ENCODE data around the gene TREX2.

Gene TREX2

DNA sequence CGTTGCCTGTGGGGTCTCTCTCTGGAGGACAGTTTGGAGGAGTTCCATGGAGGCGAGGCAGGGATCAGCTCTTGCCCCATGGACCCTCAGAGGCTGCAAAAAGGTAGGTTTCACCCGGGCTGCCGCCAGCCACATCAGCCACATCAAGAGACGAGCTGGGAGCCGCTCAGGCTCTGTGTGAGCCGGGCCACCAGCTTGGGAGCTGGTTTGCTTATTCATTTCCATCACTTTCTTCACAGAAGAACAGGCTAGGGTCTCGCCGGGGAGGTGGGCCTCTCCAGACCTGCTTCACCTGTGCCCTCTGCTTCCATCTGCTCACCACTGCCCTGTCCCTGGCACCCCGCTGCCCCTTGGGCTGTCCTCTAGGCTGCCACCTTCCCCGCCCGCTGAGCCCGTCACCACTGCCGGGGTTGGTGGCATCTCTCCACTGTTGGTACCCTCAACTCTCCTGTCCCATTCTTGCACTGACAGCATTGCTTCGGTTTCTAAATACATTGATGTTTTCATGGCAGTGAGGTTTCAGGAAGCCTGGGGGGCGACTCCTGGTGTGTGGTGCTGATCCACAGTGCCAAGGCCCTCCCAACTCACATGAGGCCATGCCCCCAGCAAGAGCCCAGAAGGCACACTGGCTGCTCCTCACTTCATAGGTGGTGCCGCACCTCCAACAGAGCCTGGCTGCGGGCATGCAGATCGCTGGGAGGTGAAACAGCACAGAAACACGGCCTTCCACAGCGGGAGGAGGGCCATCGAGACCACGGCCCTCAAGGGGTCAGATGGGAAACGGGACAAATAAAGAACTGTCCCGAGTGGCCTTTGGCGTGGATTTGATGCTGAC is 4.5 kb upstream of the TREX2 start:
- Histone ChIP-seq H3K79me1 (ENCODE audit: low read length) (no peaks in the 10 kb centered on the region), H3K9ac (ENCODE audit: low read length) (no peak overlapping the region), H4K8ac (ENCODE audit: low read depth, low read length) (no peak overlapping the region), H2BK15ac (replicated peaks; ENCODE audit: low read depth) (no peak overlapping the region), H2AK5ac (ENCODE audit: low read length) (no peak overlapping the region), H2BK5ac (ENCODE audit: low read length) (no peak overlapping the region), H3K18ac (ENCODE audit: low read length) (no peak overlapping the region), H3K4me2 (ENCODE audit: low read length) (no peak overlapping the region), H3K27ac (ENCODE audit: low read depth, low read length) (no peak overlapping the region), H3K4ac (ENCODE audit: low read depth, low read length) (no peak overlapping the region), H3K4me3 (ENCODE audit: low read length) (no peak overlapping the region), H3K79me2 (ENCODE audit: control insufficient read depth, insufficient read depth, low read length) (no peaks in the 10 kb centered on the region), H3K56ac (ENCODE audit: low read length) (no peak overlapping the region), H4K5ac (ENCODE audit: low read length) (no peak overlapping the region), H3K36me3 (ENCODE audit: control insufficient read depth, insufficient read depth, low read length) (no peaks in the 10 kb centered on the region), H3K4me1 (ENCODE audit: control insufficient read depth, low read depth, low read length) (no peaks in the 10 kb centered on the region), H2BK120ac (ENCODE audit: low read depth, low read length) (no peak overlapping the region), H3K27me3 (ENCODE audit: insufficient read depth, low read length, poor library complexity) (no peaks in the 10 kb centered on the region), H3K23ac (ENCODE audit: low read length) (no peak overlapping the region)
- DNase-seq, result no peak
- no CpG with 5 or more reads among the region's 26 CpGs for WGBS (ENCODE audit: extremely low coverage, insufficient coverage, low lambda C conversion rate)

DNA sequence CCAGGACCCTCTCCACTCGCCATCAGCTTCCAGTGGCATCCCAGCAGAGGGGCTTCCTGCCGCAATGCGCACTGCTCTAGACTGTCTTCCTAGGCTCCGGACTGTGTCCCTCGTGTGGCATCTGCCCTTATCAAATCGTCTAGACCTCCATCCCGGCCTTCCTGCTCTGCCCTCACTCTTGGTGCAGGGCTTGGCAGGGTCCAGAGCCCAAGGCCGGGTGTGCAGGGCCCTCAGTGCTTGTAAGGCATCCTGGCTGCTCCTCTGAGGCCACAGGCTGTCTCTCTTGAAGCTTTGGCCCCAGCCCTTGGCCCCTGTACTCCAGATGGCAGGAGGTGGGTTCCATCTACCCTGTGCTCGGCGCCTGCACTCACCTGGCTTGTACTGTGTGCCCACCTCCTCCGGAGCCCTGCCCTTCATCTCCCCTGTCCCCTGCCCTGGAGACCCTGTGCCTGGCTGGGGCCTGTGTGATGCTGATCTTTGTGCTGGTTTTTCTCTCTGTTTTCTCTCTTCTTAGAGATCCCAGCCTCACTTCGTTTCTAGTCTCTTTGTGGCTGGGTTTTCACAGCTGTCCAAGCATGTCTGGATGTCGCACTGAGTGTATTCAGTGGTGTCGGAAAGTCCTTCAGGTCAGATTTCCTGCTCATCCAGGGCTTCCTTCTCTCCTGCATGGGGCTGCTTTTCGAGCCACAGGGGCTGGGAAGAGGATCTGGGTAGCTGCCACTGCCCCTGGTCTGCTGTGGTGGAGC is 3.7 kb upstream of the TREX2 start:
- H3K79me1 ChIP-seq (ENCODE audit: low read length), result no peaks in the 10 kb centered on the region
- no peaks in the 10 kb centered on the region for H3K27me3 ChIP-seq (ENCODE audit: insufficient read depth, low read length, poor library complexity)
- no peak overlapping the region for H3K18ac ChIP-seq (ENCODE audit: low read length)
- H3K27ac ChIP-seq (ENCODE audit: low read depth, low read length), result no peak overlapping the region
- no peak overlapping the region for H3K9ac ChIP-seq (ENCODE audit: low read length)
- H3K4me1 ChIP-seq (ENCODE audit: control insufficient read depth, low read depth, low read length), result no peaks in the 10 kb centered on the region
- H3K56ac ChIP-seq (ENCODE audit: low read length), result no peak overlapping the region
- H3K4ac ChIP-seq (ENCODE audit: low read depth, low read length), result no peak overlapping the region
- no peak overlapping the region for H4K8ac ChIP-seq (ENCODE audit: low read depth, low read length)
- no peak overlapping the region for H3K4me2 ChIP-seq (ENCODE audit: low read length)
- H3K79me2 ChIP-seq (ENCODE audit: control insufficient read depth, insufficient read depth, low read length), result no peaks in the 10 kb centered on the region
- no peaks in the 10 kb centered on the region for H3K36me3 ChIP-seq (ENCODE audit: control insufficient read depth, insufficient read depth, low read length)
- H2BK15ac ChIP-seq (replicated peaks; ENCODE audit: low read depth), result no peak overlapping the region
- WGBS (ENCODE audit: extremely low coverage, insufficient coverage, low lambda C conversion rate), result no CpG with 5 or more reads among the region's 15 CpGs
- H3K4me3 ChIP-seq (ENCODE audit: low read length), result no peak overlapping the region
- no peak overlapping the region for H4K5ac ChIP-seq (ENCODE audit: low read length)
- DNase-seq, result no peak
- no peak overlapping the region for H3K23ac ChIP-seq (ENCODE audit: low read length)
- H2AK5ac ChIP-seq (ENCODE audit: low read length), result no peak overlapping the region
- H2BK5ac ChIP-seq (ENCODE audit: low read length), result no peak overlapping the region
- H2BK120ac ChIP-seq (ENCODE audit: low read depth, low read length), result no peak overlapping the region

DNA sequence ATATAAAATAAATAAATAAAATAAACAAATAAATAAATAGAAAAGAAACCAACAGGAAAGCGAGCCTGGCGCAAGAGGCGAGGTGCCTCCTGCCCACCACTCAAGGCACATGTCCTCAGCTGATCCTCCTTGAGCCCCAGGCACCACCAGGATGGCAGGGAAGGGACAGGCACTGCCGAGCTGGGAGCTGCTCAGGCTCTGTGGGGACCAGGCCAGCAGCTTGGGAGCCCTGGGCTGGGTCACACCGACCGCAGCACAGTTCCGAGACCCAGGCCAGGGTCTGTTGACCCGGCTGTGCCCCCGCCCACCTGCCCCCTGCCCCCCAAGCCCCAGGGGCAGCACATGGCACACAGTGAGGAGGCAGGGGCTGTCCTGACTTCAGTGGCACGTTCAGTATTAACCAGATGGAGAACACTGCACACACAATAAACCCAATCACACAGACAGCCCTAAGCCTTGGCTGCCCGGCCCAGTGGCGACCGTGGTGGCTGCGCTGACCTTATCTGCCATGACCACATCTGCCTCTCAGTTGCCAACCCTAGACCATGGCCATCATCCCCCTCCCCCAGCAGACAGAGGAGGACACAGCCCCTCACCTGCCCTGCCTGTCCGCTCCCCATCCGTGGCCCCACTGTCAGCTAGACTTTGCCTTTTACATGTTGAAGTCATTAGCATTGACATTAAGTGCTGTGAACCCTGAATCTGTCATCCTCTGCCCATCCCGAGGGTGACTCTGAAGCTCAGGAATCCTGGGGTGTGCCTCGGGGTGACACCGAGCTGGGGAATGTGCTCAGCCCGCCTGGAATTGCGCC is 2.9 kb upstream of the TREX2 start:
- no peak overlapping the region for H3K56ac ChIP-seq (ENCODE audit: low read length)
- DNase-seq, result no peak
- H3K4ac ChIP-seq (ENCODE audit: low read depth, low read length), result no peak overlapping the region
- H2AK5ac ChIP-seq (ENCODE audit: low read length), result no peak overlapping the region
- no peak overlapping the region for H3K4me2 ChIP-seq (ENCODE audit: low read length)
- no peaks in the 10 kb centered on the region for H3K4me1 ChIP-seq (ENCODE audit: control insufficient read depth, low read depth, low read length)
- no peak overlapping the region for H3K27ac ChIP-seq (ENCODE audit: low read depth, low read length)
- no peak overlapping the region for H2BK120ac ChIP-seq (ENCODE audit: low read depth, low read length)
- H3K4me3 ChIP-seq (ENCODE audit: low read length), result no peak overlapping the region
- no peak overlapping the region for H4K5ac ChIP-seq (ENCODE audit: low read length)
- H4K8ac ChIP-seq (ENCODE audit: low read depth, low read length), result no peak overlapping the region
- no peaks in the 10 kb centered on the region for H3K79me1 ChIP-seq (ENCODE audit: low read length)
- H3K18ac ChIP-seq (ENCODE audit: low read length), result no peak overlapping the region
- H3K36me3 ChIP-seq (ENCODE audit: control insufficient read depth, insufficient read depth, low read length), result no peaks in the 10 kb centered on the region
- H2BK5ac ChIP-seq (ENCODE audit: low read length), result no peak overlapping the region
- no peak overlapping the region for H3K9ac ChIP-seq (ENCODE audit: low read length)
- no peaks in the 10 kb centered on the region for H3K27me3 ChIP-seq (ENCODE audit: insufficient read depth, low read length, poor library complexity)
- no peak overlapping the region for H3K23ac ChIP-seq (ENCODE audit: low read length)
- WGBS (ENCODE audit: extremely low coverage, insufficient coverage, low lambda C conversion rate), result no CpG with 5 or more reads among the region's 21 CpGs
- no peaks in the 10 kb centered on the region for H3K79me2 ChIP-seq (ENCODE audit: control insufficient read depth, insufficient read depth, low read length)
- H2BK15ac ChIP-seq (replicated peaks; ENCODE audit: low read depth), result no peak overlapping the region

DNA sequence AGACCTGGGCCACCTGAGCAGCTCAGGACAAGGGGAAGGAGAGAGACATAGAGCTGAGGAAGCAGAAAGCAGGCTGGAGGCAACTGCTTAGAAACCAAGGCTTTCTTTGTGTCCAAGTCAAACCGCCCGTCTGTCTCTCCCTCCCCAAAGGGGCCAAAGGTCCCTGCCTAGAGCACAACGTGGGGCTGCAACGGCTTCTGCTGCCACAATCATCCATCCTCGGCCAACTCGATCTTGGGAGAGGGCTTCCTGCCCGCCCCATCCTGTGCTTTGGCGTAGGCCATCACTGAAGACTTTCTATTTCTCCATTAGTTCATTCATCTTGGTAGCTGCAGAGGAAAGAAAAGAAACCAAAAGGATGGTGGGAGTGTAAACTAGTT is 1.7 kb upstream of the TREX2 start:
- H2BK5ac ChIP-seq (ENCODE audit: low read length), result no peak overlapping the region
- H3K4me2 ChIP-seq (ENCODE audit: low read length), result no peak overlapping the region
- no peak overlapping the region for H4K5ac ChIP-seq (ENCODE audit: low read length)
- no peaks in the 10 kb centered on the region for H3K27me3 ChIP-seq (ENCODE audit: insufficient read depth, low read length, poor library complexity)
- H4K8ac ChIP-seq (ENCODE audit: low read depth, low read length), result no peak overlapping the region
- no peak overlapping the region for H2BK120ac ChIP-seq (ENCODE audit: low read depth, low read length)
- no peak overlapping the region for H2AK5ac ChIP-seq (ENCODE audit: low read length)
- H3K27ac ChIP-seq (ENCODE audit: low read depth, low read length), result no peak overlapping the region
- no peaks in the 10 kb centered on the region for H3K4me1 ChIP-seq (ENCODE audit: control insufficient read depth, low read depth, low read length)
- H3K4me3 ChIP-seq (ENCODE audit: low read length), result no peak overlapping the region
- no peaks in the 10 kb centered on the region for H3K79me2 ChIP-seq (ENCODE audit: control insufficient read depth, insufficient read depth, low read length)
- DNase-seq, result no peak
- WGBS (ENCODE audit: extremely low coverage, insufficient coverage, low lambda C conversion rate), result no CpG with 5 or more reads among the region's 8 CpGs
- no peak overlapping the region for H3K23ac ChIP-seq (ENCODE audit: low read length)
- no peak overlapping the region for H3K9ac ChIP-seq (ENCODE audit: low read length)
- no peaks in the 10 kb centered on the region for H3K36me3 ChIP-seq (ENCODE audit: control insufficient read depth, insufficient read depth, low read length)
- H3K79me1 ChIP-seq (ENCODE audit: low read length), result no peaks in the 10 kb centered on the region
- no peak overlapping the region for H2BK15ac ChIP-seq (replicated peaks; ENCODE audit: low read depth)
- no peak overlapping the region for H3K4ac ChIP-seq (ENCODE audit: low read depth, low read length)
- no peak overlapping the region for H3K56ac ChIP-seq (ENCODE audit: low read length)
- H3K18ac ChIP-seq (ENCODE audit: low read length), result no peak overlapping the region

DNA sequence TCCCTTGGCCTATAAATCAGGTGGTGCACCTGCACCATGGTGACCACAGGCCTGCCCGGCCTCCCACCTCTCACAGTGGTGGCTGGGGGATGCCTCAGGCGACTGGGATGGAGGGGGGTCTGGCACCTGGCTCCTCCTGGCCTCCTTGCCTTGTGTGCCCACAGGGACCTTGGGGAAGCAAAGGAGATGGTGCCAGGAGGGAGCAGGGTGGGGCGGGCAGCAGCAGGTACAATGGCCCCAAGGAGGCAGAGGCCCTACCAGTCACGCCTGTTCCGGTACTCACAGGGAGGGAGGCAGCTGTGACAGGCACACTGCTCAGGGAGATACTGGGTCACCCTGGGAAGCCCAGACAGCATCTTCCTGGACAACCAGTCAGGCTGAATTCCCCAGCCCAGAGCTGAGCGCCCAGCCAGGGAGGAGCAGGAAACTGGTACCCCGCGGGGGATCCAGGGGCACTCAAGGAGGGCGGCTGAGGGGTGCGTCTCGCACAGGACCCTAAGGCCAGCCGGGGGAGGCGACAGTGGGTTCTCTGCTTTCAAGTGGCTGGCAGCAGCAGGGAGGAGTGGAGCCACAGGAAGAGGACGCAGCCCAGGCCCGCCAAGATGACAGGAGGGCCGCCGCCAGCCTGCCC is 1.2 kb upstream of the TREX2 start:
- no peak overlapping the region for H2AK5ac ChIP-seq (ENCODE audit: low read length)

More for the DNA sequence above, 1.2 kb upstream of the TREX2 start:
- H2BK120ac ChIP-seq (ENCODE audit: low read depth, low read length), result no peak overlapping the region
- H3K56ac ChIP-seq (ENCODE audit: low read length), result no peak overlapping the region
- no peak overlapping the region for H3K23ac ChIP-seq (ENCODE audit: low read length)
- H3K9ac ChIP-seq (ENCODE audit: low read length), result no peak overlapping the region
- no CpG with 5 or more reads among the region's 17 CpGs for WGBS (ENCODE audit: extremely low coverage, insufficient coverage, low lambda C conversion rate)
- H3K36me3 ChIP-seq (ENCODE audit: control insufficient read depth, insufficient read depth, low read length), result no peaks in the 10 kb centered on the region
- no peaks in the 10 kb centered on the region for H3K4me1 ChIP-seq (ENCODE audit: control insufficient read depth, low read depth, low read length)
- H3K4ac ChIP-seq (ENCODE audit: low read depth, low read length), result no peak overlapping the region
- no peak overlapping the region for H3K4me3 ChIP-seq (ENCODE audit: low read length)
- H3K4me2 ChIP-seq (ENCODE audit: low read length), result no peak overlapping the region
- H4K5ac ChIP-seq (ENCODE audit: low read length), result no peak overlapping the region
- H2BK15ac ChIP-seq (replicated peaks; ENCODE audit: low read depth), result no peak overlapping the region
- no peak overlapping the region for H3K18ac ChIP-seq (ENCODE audit: low read length)
- no peak overlapping the region for H4K8ac ChIP-seq (ENCODE audit: low read depth, low read length)
- H3K79me2 ChIP-seq (ENCODE audit: control insufficient read depth, insufficient read depth, low read length), result no peaks in the 10 kb centered on the region
- no peak overlapping the region for H2BK5ac ChIP-seq (ENCODE audit: low read length)
- H3K27ac ChIP-seq (ENCODE audit: low read depth, low read length), result no peak overlapping the region
- no peaks in the 10 kb centered on the region for H3K79me1 ChIP-seq (ENCODE audit: low read length)
- no peak for DNase-seq
- H3K27me3 ChIP-seq (ENCODE audit: insufficient read depth, low read length, poor library complexity), result no peaks in the 10 kb centered on the region

Data from mesendoderm (in vitro differentiated cells).